ENCODE data around the gene GRM7.

GRCh38 chr3:7545334-7545733, 684.4 kb downstream of the GRM7 start:
- TF ChIP-seq CTCF (IDR thresholded peaks at IDR 0.05; ENCODE audit: low read depth, low read length) = no peak
- TF ChIP-seq EZH2phosphoT487 (IDR thresholded peaks at IDR 0.05; ENCODE audit: low read depth) = no peak
